Activated T-cell treated with anti-CD3 and anti-CD28 coated beads for 4 hours (primary cell): Measurements from ENCODE around the gene PSG4.
"Not testable (repeated sequence)": the region's sequence is repeated elsewhere in the genome, so short reads cannot be mapped to it uniquely, and the experiment has no call there.

ENCODE experiments used
- DNase-seq: peaks from one replicate; pipeline ENCODE4 v3.0.0-alpha.2; 2020

Gene PSG4

GRCh38 chr19:43205471-43206105 lies at the start of gene PSG4:
Gene PSG4 (minus strand): TSS chr19:43205638. CDS start chr19:43205536, 102 bp downstream.
- DNase-seq: not testable (repeated sequence)

DNA sequence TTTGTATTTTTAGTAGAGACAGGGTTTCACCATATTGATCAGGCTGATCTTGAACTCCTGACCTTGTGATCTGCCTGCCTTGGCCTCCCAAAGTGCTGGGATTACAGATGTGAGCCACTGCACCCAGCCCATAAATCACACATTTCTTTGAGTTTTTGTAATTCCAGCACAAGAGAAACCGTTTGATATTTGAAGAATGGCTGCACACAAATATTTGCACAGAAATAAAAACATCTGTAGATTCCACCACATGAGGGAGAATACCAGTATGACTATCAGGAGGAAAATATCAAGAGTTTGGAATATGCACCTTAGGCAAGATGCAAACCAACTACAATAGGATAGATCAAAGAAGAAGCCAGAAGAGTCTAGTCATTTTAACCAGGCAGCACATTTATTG lies 46.0 kb upstream of the PSG4 start:
- DNase-seq: not testable (repeated sequence)

- not testable (repeated sequence) for DNase-seq
Measured at GRCh38 chr19:43250296-43250695, 44.9 kb upstream of the PSG4 start.

GRCh38 chr19:43248635-43249002 lies 43.2 kb upstream of the PSG4 start:
- not testable (repeated sequence) for DNase-seq

GRCh38 chr19:43247243-43247880 lies 41.9 kb upstream of the PSG4 start:
- DNase-seq: not testable (repeated sequence)

GRCh38 chr19:43245848-43246247 lies 40.4 kb upstream of the PSG4 start:
- DNase-seq: not testable (repeated sequence)

DNA sequence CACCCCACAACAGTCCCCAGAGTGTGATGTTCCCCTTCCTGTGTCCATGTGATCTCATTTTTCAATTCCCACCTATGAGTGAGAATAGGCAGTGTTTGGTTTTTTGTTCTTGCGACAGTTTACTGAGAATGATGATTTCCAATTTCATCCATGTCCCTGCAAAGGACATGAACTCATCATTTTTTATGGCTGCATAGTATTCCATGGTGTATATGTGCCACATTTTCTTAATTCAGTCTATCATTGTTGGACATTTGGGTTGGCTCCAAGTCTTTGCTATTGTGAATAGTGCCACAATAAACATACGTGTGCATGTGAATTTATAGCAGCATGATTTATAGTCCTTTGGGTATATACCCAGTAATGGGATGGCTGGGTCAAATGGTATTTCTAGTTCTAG lies 36.8 kb upstream of the PSG4 start:
- not testable (repeated sequence) for DNase-seq

GRCh38 chr19:43238213-43238612 lies 32.8 kb upstream of the PSG4 start:
- not testable (repeated sequence) for DNase-seq

DNA sequence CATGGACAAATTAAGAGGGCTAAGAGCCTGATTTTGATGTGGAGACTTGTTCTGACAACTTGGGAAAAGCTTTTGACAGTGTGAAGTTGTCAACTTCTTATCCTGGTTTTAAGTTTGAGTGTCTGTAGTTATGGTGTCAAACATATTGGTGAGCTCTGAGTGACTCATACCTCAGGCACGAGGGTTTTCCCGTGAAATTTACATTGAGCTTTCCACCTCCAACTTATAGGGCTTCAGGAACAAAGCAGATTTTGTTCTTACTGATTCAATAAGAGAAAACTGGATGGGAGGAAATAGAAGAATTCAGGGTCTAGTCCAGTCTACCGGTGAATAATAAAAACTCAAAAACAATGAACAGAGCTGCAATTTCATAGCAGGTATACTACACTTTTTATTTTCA lies 30.2 kb upstream of the PSG4 start:
- DNase-seq: not testable (repeated sequence)

DNA sequence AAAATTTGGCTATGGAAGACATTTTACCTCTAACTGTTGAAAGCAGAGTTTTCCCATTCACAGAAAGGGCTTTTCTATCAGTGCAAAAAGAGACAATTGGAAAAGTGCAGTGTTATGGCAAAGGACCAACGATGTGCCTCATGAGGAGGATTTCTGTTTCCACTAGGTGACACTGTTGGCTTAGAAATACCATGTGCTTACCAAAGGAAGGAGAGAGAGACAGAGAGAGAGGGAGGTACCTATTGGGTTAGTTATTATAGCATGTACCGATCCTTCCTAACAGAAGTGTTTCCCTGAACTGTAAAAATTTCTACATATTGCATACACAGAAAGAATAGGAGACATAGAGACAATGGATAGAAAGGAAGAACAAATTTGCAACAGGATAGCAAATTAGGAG lies 23.9 kb upstream of the PSG4 start:
- no peak for DNase-seq

GRCh38 chr19:43228730-43229129 lies 23.3 kb upstream of the PSG4 start:
- DNase-seq: not testable (repeated sequence)

- DNase-seq: not testable (repeated sequence)
Measured at GRCh38 chr19:43226986-43227385, 21.5 kb upstream of the PSG4 start.

DNA sequence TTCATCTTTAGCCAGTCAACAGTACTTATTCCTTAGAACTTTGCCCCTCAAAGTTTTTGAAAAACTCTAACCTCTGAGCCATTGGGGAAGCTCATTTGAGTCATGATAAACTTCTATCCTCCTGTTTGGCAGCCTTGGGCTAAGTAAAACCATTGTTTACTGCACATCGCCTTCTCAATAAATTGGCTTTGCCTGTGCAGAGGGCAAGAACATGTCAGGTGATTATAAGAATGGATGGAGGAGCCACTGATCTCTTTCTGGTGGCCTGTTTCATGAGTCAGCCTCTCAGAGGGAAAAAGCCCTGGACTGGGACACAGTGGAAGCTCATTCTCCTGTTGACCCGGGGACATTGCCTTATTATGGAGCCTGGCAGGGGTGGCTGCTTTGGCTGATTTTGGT lies 19.4 kb upstream of the PSG4 start:
- DNase-seq: no peak

DNA sequence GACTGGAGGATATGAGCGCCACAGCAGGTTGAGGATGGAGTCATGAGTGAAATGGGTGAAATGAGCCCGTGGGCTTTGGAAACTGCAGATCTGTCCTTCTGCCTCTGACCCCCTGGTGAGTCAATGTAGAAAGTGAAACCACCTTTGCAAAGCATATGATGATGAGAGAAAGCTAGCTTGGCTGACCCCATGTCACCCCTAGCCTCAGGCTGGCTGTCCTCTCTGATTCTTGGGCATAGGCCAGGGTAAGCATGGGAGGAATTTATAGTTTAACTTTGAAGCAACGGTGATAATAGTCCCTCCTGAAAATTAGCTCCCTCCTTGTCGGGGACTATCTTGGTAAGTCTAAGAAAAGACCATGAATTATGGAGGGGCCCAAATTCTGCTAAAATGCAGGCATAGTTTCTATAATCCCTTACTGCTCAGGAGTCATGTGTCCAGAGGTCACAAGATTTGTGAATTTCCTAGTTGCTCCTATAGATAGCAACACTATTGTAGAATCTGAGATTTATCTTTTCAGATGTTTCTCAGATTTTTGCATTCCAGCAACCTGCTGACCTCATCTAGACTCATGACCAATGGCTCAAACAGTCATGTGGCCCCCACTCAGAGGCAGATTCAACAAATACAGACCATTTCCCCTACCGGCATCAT lies 18.9 kb upstream of the PSG4 start:
- DNase-seq: not testable (repeated sequence)

DNA sequence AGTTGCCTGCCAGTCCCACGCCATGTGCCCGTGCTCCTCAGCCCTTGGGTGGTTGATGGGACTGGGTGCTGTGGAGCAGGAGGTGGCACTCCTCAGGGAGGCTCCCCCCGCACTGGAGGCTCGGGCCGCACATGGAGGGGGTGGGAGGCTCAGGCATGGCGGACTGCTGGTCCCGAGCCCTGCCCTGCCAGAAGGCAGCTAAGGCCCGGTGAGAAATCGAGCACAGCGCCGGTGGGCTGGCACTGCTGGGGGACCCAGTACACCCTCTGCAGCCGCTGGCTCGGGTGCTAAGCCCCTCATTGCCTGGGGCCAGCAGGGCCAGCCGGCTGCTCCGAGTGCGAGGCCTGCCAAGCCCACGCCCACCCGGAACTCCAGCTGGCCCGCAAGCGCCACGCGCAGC lies 16.5 kb upstream of the PSG4 start:
- not testable (repeated sequence) for DNase-seq

DNA sequence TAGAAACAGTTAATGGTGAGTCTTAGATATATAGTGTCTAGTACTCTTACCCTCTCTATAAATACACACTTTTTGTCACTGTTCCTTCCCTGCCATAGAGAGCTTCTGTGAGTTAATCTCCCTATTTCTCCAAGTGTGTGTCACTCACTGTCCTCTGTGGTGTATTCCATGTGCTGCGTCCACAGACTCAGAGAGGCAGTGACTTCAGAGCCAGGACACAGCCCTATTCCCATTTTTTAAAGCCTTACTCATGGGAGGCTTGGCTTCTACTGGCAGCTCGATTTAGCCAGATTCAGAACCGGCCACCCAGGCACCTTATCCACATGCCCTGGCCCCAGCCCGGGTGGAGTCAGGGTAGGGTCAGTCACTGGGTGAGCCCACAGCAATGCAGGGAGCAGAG lies 13.7 kb upstream of the PSG4 start:
- DNase-seq: not testable (repeated sequence)

DNA sequence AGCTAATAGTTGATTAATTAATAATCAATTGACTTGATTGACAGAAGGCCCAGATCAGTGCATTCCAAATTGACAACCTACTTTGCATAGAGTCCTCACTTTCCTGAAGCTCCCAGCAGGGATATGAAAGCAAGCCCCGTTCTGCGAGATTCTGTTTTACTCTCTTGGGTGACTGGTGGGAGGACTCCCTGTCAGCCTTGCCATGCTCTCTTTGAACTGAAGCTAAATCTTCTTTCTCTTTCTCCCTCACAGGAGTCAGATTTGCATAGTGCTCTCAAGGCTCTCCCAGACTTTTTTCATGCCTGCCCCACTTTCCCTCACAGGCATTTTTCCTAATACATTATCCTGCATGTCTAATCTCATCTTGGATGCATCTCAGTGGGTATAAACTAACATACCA lies 10.4 kb upstream of the PSG4 start:
- not testable (repeated sequence) for DNase-seq

DNA sequence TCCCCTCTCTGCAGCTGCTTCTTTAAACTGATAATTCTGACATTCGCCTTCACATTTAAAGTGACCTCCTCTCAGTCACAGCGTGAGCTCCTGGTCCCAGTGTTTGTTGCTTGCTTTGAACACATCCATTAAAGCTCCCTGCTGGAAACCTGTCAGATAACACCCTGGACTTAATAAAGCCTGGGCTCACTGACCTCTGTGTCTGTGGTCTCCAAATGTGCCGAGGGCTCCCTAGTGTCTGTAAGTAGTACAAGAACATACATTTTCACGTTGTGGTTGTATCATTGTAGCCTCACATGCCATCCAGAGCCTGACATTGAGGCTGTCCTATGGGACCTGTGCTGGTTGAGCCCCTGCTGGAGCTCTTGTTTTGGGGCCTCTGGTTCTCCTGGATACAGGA lies 2.6 kb upstream of the PSG4 start:
- no peak for DNase-seq

DNA sequence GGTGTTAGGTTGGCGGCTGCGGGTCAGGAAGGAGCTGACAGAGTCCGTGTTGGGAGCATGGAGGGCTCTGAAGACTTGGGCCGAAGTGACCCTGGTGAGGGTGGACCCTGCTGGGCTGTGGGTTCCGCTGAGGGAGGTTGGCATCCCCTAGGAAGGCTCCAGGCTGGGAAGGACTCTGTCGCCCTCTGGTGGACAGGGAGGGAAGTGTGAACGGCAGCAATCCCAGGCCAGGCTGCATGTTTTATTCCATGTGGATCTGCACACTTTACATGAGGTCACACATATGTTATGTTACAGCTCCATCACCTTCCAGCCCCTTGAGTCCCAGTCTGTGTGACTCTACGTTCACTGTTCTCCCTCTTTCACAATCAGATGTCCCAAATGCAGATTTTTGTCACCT lies 1.7 kb upstream of the PSG4 start:
- DNase-seq: not testable (repeated sequence)

DNA sequence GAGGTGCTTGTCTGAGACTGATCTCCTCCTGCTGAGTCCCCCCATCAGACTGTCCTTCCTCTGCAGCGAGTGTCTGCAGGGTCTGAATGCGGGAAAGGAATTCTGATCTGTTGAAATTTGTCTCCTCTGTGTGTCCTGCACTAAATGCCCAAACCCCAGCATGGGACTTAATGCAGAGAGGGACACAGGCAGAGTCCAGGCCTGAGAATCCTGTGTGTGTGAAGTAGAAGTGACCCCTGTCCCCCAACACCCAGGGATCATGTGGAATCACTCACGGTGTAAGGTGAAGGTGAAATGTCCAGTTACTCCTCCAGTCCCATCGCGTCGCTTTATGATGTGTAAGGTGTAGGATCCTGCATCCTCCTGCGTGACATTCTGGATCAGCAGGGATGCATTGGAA lies 1.8 kb downstream of the PSG4 start:
- not testable (repeated sequence) for DNase-seq

DNA sequence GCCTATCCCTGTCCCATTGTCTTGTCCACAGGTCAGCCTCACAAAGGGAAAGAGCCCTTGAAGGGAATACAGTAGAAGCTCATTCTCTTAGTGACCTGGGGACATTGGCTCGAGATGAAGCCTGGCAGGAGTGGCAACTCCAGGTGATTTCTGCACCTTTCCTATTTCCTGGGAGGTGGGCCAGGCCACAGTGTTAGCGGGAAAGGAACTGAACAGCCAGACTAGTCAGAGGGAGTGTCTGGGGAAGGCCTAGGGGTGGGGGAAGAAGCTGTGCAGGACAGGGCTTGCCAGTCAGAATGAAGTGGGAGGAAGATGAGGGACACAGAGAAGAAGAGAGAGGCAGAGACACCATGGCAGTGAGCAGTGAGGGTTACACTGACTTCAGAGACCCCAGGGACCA lies 3.5 kb downstream of the PSG4 start:
- not testable (repeated sequence) for DNase-seq

GRCh38 chr19:43201337-43201801 lies 4.1 kb downstream of the PSG4 start:
- not testable (repeated sequence) for DNase-seq

GRCh38 chr19:43198686-43199419 lies 6.6 kb downstream of the PSG4 start:
- DNase-seq: not testable (repeated sequence)
